ENCODE results near the gene ABCG2.

ABCG2 gene

DNA sequence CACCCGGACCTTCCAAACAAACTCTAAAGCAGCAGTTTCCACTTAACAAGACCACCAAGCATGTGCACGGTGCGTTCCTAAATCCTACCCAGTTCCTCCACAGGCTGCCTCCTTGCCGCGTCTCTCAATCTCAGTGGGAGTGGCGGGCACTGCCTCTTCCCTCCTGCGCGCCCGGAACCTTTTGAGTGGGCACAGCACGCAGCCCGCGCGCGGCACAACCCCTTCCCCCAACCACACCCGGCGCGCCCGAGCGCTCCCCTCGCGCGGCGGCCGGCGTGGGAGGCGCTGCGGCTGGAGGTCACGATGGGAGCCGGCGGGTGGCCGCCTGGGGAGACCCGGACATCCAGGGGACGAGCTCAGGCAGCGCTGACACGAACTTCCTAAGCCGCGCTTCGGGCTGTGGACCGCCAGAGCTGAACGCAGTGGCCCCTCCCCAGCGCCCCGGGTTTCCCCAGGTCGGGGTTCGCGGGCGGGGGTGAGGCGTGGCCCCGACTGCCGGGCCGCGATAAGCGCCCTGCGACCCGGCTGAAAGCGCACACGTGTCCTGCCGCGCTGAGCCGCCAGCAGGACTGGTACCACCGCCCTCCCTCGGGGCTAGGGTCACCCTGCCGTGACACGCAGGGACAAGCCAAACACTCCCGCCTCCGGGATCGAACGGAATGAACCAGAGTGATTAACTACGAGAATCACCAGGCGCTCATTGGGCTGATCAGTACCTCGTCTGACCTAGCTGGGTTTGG, at the start of gene ABCG2:
Gene ABCG2 (minus strand): TSS at position 151 of the 740 bp plus-strand sequence. CDS start 18,644 bp downstream, outside the sequence.
- intact Hi-C loops (cut with DNase I): no loop called here
- peak in 8 of 10 donors; percentile 10 to 86 (median 24) for DNase-seq

DNA sequence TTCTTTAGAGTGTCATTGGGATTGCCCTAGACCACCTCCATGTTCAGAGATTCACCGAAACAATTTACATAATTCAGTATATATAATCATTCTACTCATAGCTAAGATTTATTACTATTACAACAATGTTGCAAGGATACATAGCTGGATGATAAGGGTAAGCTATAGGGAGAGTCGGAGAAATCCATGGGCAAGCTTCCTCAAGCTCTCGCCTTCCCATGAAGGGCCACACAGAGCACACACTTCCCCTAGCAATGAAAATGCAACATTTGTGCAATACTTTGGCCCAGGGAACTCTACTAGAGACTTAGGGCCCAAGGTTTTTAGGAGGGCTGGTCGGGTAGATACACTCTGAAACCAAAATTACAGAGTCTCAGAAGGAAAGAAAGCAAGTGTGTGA, 49.7 kb upstream of the ABCG2 start:
- no peak for DNase-seq
- intact Hi-C loops (cut with DNase I): no loop called here

DNA sequence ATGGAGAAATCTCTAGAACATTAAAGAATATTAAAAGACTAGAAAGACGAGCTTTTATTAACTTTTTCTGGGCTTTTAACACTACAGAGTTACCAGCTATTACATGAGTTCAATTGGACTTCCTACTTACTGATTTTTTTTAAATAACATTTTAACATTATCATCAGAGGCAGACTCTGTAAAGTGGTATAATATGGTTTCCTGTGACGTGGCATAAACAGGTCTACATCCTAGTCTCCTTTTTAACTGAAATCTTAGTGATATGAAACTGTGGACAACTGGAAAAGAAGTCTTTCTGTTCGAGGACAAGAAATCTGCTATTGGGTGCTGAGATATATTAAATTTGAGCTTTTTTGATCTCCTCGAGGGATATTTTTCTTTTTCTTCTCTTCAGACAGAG, 48.7 kb upstream of the ABCG2 start:
- no peak for DNase-seq
- intact Hi-C loops (cut with DNase I): no loop called here

DNA sequence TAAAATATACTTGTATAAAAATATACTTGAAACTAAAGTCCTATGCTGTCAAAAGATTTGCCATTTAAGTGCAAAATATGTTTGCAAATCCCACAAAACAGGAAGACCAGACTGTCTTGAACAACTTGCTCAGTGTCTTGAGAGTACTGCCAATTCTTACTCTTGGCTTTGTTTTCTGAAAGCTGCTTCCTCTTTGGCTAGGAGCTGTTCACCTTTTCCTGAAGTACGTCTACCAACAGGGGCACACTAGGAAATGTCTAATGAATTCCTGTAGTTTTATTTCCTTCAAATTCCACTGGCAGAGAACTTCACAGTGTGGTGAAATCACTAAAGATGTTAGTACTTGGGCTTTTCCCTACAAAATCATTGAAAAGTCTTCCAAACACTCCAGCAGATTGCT, 46.4 kb upstream of the ABCG2 start:
- no peak for DNase-seq
- intact Hi-C loops (cut with DNase I): no loop called here

DNA sequence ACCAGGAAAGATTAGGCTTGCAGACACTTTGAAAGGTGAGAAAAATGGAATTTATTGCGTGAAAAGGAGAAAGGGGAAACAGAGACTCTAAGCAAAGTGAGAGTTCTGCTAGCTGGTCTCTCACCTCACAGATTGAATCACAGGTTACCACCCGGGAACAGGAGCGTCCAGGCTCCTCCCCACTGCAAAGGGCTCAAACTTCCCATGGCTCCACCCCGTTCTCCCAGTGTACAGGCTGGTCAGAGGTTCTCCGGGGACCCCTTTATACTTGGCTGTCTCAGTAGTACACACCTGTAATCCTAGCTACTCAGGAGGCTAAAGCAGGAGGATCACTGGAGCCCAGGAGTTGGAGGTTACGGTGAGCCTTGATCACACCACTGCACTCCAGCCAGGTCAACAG, 44.0 kb upstream of the ABCG2 start:
- intact Hi-C loops (cut with DNase I): no loop called here
- DNase-seq: no peak

DNA sequence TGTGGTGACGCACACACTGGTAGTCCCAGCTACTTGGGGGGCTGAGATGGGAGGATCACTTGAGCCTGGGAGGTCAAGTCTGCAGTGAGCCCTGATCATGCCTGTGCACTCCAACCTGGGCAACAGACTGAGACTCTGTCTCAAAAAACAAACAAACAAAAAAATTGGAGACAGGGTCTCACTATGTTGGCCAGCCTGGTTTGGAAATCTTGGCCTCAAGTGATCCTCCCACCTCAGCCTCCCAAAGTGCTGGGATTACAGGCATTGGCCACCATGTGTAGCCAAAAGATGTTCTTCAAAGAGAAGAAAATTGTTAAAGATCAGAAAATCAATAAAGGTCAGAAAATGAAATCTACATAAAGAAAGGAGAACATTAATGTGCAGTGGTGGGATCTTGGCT, 41.7 kb upstream of the ABCG2 start:
- no peak for DNase-seq
- intact Hi-C loops (cut with DNase I): no loop called here

DNA sequence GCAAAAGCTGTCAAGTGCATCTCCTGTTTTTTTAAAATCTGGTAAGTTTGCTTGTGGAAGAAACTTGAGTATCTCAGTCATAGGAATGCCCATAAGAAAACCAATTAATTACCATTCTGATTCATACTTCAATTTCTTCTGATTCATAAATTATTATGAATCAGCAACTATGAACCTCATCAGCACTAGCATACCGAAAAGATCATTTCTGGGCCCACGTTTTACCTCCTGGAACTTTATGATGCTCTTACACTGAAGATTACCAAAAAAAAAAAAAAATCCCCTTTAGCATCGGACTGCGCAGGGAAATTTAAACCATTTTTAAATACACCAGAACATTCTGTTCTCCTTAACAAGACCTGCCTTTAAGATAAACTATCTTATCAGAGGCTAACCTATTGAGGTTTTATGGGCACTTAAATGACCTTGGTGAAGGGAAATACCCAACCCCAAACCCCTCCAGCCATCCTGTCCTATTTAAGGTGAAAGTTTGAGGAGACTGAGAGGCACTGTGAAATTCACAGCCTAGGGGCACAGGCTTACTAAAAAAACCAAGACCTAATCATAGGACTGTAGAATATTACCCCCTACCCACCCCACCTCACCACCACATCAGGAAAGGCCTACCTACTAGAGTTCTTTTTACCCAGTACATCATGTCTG, 38.2 kb upstream of the ABCG2 start:
- intact Hi-C loops (cut with DNase I): no loop called here
- DNase-seq: no peak

DNA sequence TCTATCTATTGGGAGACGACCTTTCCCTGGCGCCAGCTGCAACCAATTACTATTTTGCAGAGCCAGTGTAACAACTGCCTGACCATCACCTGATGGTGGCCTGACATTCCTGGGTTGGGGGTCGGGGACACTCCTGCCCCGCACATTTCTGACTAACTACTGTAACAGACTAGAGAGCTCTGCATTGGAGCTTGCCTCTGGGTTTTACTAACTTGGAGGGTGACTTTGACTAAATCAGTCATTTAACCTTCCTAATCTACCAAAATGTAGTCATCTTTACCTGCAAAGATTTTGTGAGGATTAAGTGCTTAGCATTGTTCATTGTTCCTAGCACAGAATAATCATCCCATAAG, 37.5 kb upstream of the ABCG2 start:
- DNase-seq: no peak
- intact Hi-C loops (cut with DNase I): no loop called here

DNA sequence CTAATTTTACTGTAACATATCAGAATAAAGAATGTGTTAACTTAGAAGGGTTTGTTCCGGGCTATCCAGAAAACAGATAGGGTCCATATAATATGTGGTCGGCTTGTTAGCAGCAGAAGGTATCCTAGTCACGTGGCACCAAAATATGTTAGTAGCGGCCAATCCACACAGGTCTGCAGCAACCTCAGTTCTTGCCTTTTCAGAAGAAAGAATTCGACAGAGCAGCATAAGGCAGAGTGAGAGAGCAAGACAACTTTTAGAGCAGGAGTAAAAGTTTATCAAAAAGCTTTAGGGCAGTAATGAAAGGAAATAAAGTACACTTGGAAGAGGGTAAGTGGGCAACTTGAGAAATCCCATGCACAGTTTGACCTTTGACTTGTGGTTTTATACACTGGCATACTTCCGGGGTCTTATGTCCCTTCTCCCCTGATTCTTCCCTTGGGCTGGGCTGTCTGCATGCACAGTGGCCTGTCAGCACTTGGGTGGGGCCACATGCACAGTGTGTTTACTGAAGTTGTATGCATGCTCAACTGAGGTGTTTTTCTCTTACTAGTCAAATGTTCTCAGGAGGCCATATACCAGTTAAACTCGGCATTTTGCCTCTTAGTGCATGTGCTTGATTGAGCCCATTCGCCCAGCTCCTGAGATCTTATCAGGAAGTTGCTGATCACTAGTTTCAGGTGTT, 37.0 kb upstream of the ABCG2 start:
- intact Hi-C loops (cut with DNase I): no loop called here
- no peak for DNase-seq

DNA sequence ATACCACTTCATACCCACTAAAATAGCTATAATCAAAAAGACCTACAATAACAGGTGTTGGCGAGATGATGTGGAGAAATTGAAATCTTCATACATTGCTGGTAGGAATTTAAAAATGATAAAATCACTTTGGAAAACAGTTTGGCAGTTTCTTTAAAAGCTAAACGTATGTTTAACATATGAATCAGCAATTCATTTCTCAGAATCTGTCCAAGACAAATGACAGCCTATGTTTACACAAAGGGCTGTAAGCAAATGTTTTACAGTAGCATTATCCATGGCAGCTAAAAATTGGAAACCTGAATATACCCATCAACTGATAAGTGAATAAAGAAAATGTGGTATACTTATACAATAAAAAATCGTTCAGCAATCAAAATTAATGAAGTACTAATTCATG, 33.0 kb upstream of the ABCG2 start:
- intact Hi-C loops (cut with DNase I): no loop called here
- no peak for DNase-seq

DNA sequence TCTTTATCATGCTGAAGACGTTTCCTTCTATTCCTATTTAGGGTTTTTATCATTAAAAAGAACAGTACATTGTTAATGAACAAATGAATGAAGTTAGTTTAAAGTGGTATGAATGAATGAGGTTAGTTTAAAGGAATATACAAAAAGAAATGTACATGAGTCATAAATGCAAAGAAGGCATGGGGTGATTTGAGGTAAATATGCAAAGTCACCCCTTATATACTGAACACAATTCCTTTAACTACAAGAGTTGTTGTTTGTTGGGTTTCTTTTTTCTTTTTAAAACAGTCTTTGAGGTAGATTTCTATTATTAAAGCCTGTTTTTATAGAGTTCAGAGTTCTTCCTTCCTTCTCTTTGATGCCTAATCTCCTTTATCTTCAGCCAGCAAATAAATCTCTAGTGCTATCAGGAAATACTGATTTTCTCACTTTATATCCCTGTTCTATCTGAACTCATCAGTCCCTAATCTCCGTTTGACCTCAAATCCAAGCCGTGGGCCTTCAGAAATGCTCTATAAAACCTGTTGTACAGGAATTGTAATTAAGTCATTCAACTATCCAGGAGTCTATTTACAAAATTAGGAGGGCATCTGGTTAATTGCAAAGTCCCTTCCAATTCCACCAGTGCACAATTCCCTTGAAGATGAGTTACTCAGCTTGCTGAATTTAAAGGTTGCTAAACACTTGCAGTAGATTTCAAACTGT, 31.6 kb upstream of the ABCG2 start:
- intact Hi-C loops (cut with DNase I): no loop called here
- DNase-seq: no peak

DNA sequence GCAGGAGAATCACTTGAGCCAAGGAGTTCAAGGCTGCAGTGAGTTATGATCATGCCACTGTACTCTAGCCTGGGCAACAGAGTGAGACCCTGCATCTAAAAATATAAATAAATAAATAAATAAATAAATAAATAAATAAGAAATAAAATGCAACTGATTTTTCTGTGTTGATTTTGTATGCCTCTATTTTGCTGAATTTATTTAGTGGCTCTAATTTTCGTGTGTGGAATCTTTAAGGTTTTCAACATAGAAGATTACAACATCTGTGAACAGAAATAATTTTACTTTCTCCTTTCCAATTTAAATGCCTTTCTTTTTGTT, 30.9 kb upstream of the ABCG2 start:
- DNase-seq: no peak
- intact Hi-C loops (cut with DNase I): no loop called here

DNA sequence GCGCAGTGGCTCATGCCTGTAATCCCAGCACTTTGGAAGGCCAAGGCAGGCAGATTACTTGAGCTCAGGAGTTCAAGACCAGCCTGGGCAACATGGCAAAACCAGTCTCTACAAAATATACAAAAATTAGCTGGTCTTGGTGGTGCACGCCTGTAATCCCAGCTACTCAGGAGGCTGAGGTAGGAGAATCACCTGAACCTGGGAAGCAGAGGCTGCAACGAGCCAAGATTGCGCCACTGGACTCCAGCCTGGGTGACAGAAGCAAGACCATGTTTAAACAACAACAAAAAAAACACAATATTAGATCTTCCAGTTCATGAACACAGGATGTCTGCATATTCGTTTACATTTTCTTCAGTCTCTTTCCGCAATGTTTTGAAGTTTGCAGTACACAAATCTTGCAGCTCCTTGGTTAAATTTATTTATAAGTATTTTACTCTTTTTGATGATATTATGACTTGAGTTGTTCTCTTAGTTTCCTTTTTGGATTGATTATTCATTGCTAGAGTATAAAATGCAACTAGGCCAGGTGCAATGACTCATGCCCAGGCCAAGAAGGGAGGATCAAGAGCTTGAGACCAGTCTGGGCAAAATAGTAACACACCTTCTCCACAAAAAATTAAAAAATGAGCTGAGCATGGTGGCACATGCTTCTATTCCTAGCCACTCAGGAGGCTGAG, 30.4 kb upstream of the ABCG2 start:
- no peak for DNase-seq
- intact Hi-C loops (cut with DNase I): no loop called here

DNA sequence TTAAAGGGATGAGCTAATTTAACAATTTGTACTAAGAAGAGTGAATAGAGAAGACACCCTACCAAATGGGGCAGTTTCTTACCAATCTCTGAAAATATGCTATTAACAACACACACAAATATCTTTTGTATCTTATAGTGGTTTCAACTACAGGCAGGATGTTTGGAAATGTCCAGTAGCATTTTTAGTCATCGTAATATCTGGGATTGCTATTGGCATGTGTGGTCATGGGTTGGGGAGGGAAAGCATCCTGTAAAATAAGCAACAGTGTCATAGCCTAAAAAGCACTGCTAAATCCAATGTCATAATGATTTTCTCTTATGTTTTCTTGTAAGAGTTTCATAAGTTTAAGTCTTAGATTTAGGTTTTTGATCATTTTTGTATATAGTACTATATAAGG, 29.3 kb upstream of the ABCG2 start:
- no peak for DNase-seq
- intact Hi-C loops (cut with DNase I): no loop called here

DNA sequence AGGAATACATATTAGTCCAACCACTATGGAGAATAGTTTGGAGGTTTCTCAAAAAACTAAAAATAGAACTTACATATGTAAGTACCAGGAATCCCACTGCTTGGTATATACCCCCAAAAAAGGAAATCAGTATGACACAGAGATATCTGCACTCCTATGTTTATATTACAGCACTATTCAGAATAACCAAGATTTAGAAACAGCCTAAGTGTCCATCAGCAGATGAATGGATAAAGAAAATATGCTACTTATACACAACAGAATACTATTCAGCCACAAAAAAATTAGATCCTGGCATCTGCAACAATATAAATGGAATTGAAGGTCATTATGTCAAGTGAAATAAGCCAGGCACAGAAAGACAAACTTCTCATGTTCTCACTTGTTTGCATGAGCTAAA, 27.5 kb upstream of the ABCG2 start:
- intact Hi-C loops (cut with DNase I): no loop called here
- no peak for DNase-seq

DNA sequence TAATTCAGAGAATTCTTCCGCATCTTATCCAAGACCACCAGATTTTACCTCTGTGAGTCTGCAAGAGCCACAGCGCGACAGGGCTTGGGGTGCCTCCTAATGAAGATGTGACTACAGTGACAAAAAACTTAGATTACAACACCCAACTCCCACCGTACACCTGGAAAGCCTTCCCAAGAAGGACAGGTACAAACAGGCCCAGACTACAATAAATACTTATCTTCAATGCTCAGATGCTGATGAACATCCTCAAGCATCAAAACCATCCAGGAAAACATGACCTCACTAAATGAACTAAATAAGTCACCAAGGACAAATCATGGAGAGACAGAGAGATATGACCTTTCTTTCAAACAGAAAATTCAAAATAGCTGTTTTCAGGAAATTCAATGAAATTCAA, 20.8 kb upstream of the ABCG2 start:
- intact Hi-C loops (cut with DNase I): no loop called here
- DNase-seq: no peak

DNA sequence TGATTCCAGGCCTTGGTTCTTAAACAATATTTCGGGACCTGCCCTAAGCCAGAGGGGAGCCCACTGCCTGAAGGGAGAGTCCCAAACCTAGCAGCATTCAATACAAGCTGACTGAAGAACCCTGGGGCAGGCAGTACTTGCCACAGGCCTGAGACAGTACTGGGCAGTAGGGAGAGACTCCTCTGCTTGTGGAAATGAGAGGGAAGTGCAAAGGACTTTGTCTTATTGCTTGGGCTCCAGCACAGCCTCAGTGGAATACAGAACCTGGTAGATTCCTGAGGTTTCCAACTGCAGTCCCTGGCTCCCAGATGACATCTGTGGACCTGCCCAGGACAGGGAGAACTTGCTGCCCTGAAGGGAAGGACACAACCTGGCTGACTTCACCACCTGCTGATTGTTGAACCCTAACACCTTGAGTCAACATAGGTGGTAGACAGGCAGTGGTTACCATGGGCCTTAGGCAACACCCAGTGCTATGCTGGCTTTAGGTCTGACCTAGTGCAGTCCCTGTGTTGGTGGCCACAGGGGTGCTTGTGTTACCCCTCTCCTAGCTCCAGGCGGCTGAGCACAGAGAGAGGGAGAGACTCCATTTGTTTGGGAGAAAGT, 20.3 kb upstream of the ABCG2 start:
- DNase-seq: no peak
- intact Hi-C loops (cut with DNase I): no loop called here

DNA sequence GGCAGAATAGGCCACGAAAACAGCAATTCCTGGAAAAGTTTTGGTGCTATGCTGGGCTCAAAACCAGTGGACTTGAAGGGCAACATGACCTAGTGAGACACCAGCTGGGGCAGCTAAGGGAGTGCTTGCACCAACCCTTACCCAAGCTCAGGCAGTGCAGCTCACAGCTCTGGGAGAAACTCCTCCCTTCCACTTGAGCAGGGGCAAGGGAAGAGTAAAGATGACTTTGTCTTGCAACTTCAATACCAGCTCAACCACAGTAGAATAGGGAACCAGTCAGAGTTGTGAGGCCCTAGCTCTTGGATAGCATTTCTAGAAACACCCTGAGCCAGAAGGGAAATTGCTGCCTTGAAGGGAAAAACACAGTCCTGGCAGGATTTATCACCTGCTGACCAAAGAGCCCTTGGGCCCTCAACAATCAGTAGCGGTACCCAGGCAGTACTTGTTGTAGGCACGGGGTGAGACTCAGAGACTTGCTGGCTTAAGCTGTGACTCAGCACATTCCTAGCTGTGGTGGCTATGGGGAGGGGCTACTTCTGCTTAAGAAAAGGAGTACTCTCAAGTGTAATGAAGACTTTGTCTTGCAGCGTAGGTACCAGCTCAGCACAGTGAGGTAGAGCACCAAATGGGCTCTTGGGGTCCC, 19.7 kb upstream of the ABCG2 start:
- no peak for DNase-seq
- intact Hi-C loops (cut with DNase I): no loop called here

DNA sequence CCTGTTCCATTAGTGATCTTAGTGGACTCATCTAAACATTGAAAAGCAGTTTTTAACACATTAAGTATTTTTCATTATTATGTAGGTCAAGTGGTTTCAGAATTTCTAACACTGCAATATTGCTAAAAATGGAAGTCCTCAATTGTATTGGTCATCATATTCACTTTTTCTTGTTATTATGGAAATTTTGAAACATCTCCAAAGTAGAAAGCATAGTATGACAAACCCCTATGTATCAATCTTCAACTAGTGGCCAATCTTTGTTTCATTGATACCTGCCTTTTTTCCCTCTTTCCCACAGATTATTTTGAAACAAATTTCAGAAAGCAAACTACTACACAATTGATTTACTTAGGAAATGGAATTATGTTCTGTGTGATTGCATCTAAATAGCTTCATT, 14.5 kb upstream of the ABCG2 start:
- intact Hi-C loops (cut with DNase I): no loop called here
- no peak for DNase-seq

DNA sequence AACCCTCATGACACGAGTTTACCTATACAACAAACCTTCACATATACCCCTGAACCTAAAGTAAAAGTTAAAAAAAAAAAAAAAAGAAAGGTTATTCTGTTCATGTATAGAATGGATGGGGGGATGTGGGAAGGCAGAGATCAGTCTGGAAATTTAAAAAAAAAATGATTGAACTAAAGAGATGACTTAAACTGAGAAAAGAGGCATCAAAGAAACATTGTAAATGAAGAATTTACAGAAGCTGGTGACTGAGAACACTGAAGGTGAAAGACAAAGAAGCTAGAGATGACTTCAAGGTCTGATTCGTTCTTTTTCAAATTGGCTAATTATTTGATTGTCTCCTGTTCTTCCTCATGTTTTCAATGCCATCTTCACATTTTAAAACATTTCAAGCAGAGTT, 12.8 kb upstream of the ABCG2 start:
- intact Hi-C loops (cut with DNase I): no loop called here
- no peak for DNase-seq
